ENCODE data around the gene SMIM32. TPM values are rescaled to one million over a fixed set of nuclear protein-coding genes. Genes with fewer than 3 reads are reported as not detected.

The SMIM32 gene
- total and polyA plus RNA-seq, 2 donors from 2014 or later = 5.1 to 63.6 TPM

DNA sequence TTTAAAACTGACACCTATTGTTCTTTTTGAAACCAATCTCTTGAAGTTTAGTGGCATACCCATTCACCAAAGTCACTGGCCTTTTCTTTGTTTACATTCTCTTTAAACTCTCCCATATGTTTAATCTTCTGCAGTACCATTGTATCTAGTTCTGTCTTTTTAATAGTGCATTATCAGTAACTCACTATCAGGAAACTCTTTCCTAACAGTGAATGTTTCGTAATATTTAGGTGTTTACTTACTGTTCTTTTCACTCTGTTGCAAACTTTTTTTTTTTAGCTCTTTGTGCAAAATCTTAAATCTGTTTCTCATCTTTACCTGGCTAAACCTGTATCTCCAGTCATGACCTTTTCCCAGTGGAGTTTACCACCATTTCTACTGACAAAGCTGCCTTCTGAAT, 43.1 kb downstream of the SMIM32 start:
- FAIRE-seq (no peak), DNase-seq (no peak)
- Histone ChIP-seq H3K9ac (ENCODE audit: low read length in 3 of 3) (no peak overlapping the region), H3K27me3 (ENCODE audit: control insufficient read depth, insufficient read depth, low read length) (no peaks in the 10 kb centered on the region), H3K4me3 (ENCODE audit: low read length in 3 of 3) (no peak overlapping the region), H3K27ac (ENCODE audit: low read depth in 2 of 2, low read length in 2 of 2) (no peak overlapping the region), H3K36me3 (ENCODE audit: control insufficient read depth in 2 of 3, insufficient read depth in 3 of 3, low read length in 3 of 3) (peaks cover 0 to 11% (median 6%) of the 10 kb centered on the region in 3 donors), H3K9me3 (ENCODE audit: control insufficient read depth in 2 of 3, insufficient read depth in 1 of 3, low read length in 3 of 3) (no peaks in the 10 kb centered on the region), H3K4me1 (ENCODE audit: control insufficient read depth in 2 of 3, insufficient read depth in 2 of 3, low read depth in 1 of 3, low read length in 3 of 3) (peaks cover 0 to 4% (median 0%) of the 10 kb centered on the region in 3 donors)
- intact Hi-C loops (cut with DNase I) = no loop called here
- TF ChIP-seq, protein P1, sequence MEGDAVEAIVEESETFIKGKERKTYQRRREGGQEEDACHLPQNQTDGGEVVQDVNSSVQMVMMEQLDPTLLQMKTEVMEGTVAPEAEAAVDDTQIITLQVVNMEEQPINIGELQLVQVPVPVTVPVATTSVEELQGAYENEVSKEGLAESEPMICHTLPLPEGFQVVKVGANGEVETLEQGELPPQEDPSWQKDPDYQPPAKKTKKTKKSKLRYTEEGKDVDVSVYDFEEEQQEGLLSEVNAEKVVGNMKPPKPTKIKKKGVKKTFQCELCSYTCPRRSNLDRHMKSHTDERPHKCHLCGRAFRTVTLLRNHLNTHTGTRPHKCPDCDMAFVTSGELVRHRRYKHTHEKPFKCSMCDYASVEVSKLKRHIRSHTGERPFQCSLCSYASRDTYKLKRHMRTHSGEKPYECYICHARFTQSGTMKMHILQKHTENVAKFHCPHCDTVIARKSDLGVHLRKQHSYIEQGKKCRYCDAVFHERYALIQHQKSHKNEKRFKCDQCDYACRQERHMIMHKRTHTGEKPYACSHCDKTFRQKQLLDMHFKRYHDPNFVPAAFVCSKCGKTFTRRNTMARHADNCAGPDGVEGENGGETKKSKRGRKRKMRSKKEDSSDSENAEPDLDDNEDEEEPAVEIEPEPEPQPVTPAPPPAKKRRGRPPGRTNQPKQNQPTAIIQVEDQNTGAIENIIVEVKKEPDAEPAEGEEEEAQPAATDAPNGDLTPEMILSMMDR (IDR thresholded peaks at IDR 0.05; ENCODE audit: borderline replicate concordance, extremely low read depth, insufficient read depth) = no peak

DNA sequence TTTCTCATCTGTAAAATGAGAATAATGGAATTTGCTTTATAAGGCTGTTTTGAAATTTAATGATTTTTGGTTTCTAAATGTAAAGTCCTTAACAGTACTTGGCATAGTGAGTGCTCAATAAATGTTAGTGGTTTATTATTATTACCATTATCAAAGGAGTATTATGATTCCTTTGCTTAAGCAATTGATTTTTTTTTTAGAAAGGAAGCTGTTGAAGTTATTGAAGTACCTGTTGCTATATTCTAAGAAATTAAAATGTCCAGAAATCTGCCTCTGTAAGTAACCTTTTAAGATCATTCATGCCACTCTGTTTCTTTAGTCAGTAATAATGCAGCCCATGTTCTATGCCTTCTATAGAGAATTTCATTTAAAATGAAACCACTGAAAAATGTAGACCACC, 45.3 kb downstream of the SMIM32 start:
- H3K27ac ChIP-seq (ENCODE audit: low read depth in 2 of 2, low read length in 2 of 2) = no peak overlapping the region
- H3K9ac ChIP-seq (ENCODE audit: low read length in 3 of 3) = no peak overlapping the region
- no peaks in the 10 kb centered on the region for H3K27me3 ChIP-seq (ENCODE audit: control insufficient read depth, insufficient read depth, low read length)
- no peaks in the 10 kb centered on the region for H3K9me3 ChIP-seq (ENCODE audit: control insufficient read depth in 2 of 3, insufficient read depth in 1 of 3, low read length in 3 of 3)
- H3K36me3 ChIP-seq (ENCODE audit: control insufficient read depth in 2 of 3, insufficient read depth in 3 of 3, low read length in 3 of 3) = no peaks in the 10 kb centered on the region
- FAIRE-seq (no peak), DNase-seq (no peak)
- no peak overlapping the region for H3K4me3 ChIP-seq (ENCODE audit: low read length in 3 of 3)
- TF ChIP-seq, protein P1 (IDR thresholded peaks at IDR 0.05; ENCODE audit: borderline replicate concordance, extremely low read depth, insufficient read depth) = no peak
- intact Hi-C loops (cut with DNase I) = no loop called here
- peaks cover 0 to 4% (median 2%) of the 10 kb centered on the region in 3 donors for H3K4me1 ChIP-seq (ENCODE audit: control insufficient read depth in 2 of 3, insufficient read depth in 2 of 3, low read depth in 1 of 3, low read length in 3 of 3)

DNA sequence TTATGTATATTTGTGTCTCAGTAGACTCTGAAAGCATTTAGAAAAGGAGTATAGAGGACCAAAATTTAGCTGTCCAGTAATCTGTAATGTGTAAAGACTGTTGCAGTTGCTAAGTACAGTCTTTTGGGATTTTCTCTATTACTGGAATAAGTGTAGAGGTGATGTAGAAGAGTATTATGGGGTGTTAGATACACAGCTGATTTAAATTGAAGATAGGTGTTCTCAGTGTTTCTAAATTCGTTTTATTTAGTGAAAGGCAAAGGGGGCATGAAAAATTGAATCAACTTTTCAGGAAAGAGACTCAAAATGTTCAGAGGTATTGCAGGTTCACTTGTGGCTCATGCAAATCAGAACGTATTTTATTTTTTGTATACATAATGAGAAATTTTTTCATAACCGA, 46.8 kb downstream of the SMIM32 start:
- FAIRE-seq (no peak), DNase-seq (no peak)
- Histone ChIP-seq H3K4me1 (ENCODE audit: control insufficient read depth in 2 of 3, insufficient read depth in 2 of 3, low read depth in 1 of 3, low read length in 3 of 3) (peaks cover 0 to 5% (median 4%) of the 10 kb centered on the region in 3 donors), H3K36me3 (ENCODE audit: control insufficient read depth in 2 of 3, insufficient read depth in 3 of 3, low read length in 3 of 3) (no peaks in the 10 kb centered on the region), H3K27me3 (ENCODE audit: control insufficient read depth, insufficient read depth, low read length) (no peaks in the 10 kb centered on the region), H3K9ac (ENCODE audit: low read length in 3 of 3) (no peak overlapping the region), H3K27ac (ENCODE audit: low read depth in 2 of 2, low read length in 2 of 2) (no peak overlapping the region), H3K9me3 (ENCODE audit: control insufficient read depth in 2 of 3, insufficient read depth in 1 of 3, low read length in 3 of 3) (no peaks in the 10 kb centered on the region), H3K4me3 (ENCODE audit: low read length in 3 of 3) (no peak overlapping the region)
- TF ChIP-seq, protein P1 (IDR thresholded peaks at IDR 0.05; ENCODE audit: borderline replicate concordance, extremely low read depth, insufficient read depth) = no peak
- intact Hi-C loops (cut with DNase I) = no loop called here

DNA sequence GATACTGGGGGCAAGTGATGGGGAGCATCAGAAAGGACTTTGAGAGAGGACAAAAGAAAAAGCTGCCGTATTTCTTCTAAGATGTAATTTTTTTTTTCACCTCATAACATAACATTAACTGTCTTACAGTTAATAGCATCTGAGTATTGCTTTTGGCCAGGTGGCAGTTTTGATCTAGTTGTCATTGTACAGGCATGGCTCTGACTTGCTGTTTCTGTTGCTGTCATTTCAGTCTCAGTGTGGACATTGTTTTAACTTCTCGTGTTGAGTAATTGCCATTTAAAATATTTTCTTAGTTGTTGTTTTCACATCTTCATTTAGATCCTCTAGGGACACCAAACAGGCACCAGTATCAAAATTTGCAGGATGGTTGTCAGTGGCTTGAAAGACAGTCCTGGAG, 47.9 kb downstream of the SMIM32 start:
- no peak overlapping the region for H3K9ac ChIP-seq (ENCODE audit: low read length in 3 of 3)
- peaks cover 0 to 8% (median 3%) of the 10 kb centered on the region in 3 donors for H3K4me1 ChIP-seq (ENCODE audit: control insufficient read depth in 2 of 3, insufficient read depth in 2 of 3, low read depth in 1 of 3, low read length in 3 of 3)
- DNase-seq = no peak
- no peaks in the 10 kb centered on the region for H3K27me3 ChIP-seq (ENCODE audit: control insufficient read depth, insufficient read depth, low read length)
- H3K9me3 ChIP-seq (ENCODE audit: control insufficient read depth in 2 of 3, insufficient read depth in 1 of 3, low read length in 3 of 3) = no peaks in the 10 kb centered on the region
- no peak overlapping the region for H3K27ac ChIP-seq (ENCODE audit: low read depth in 2 of 2, low read length in 2 of 2)
- TF ChIP-seq, protein P1 (IDR thresholded peaks at IDR 0.05; ENCODE audit: borderline replicate concordance, extremely low read depth, insufficient read depth) = no peak
- no peaks in the 10 kb centered on the region for H3K36me3 ChIP-seq (ENCODE audit: control insufficient read depth in 2 of 3, insufficient read depth in 3 of 3, low read length in 3 of 3)
- H3K4me3 ChIP-seq (ENCODE audit: low read length in 3 of 3) = no peak overlapping the region
- intact Hi-C loops (cut with DNase I) = no loop called here
- FAIRE-seq = no peak

All from kidney (tissue), 14 donors.